GM18498 (cell line): ENCODE data around the gene IFT52.

Source experiments
- ATAC-seq: cut with Tn5 transposase; IDR thresholded peaks from one replicate; pipeline ENCODE4 v1.9.1; 2021; ENCODE audit warnings: mild to moderate bottlenecking, moderate library complexity; ENCODE audit not compliant: unreplicated experiment

The IFT52 gene, protein sequence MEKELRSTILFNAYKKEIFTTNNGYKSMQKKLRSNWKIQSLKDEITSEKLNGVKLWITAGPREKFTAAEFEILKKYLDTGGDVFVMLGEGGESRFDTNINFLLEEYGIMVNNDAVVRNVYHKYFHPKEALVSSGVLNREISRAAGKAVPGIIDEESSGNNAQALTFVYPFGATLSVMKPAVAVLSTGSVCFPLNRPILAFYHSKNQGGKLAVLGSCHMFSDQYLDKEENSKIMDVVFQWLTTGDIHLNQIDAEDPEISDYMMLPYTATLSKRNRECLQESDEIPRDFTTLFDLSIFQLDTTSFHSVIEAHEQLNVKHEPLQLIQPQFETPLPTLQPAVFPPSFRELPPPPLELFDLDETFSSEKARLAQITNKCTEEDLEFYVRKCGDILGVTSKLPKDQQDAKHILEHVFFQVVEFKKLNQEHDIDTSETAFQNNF

DNA sequence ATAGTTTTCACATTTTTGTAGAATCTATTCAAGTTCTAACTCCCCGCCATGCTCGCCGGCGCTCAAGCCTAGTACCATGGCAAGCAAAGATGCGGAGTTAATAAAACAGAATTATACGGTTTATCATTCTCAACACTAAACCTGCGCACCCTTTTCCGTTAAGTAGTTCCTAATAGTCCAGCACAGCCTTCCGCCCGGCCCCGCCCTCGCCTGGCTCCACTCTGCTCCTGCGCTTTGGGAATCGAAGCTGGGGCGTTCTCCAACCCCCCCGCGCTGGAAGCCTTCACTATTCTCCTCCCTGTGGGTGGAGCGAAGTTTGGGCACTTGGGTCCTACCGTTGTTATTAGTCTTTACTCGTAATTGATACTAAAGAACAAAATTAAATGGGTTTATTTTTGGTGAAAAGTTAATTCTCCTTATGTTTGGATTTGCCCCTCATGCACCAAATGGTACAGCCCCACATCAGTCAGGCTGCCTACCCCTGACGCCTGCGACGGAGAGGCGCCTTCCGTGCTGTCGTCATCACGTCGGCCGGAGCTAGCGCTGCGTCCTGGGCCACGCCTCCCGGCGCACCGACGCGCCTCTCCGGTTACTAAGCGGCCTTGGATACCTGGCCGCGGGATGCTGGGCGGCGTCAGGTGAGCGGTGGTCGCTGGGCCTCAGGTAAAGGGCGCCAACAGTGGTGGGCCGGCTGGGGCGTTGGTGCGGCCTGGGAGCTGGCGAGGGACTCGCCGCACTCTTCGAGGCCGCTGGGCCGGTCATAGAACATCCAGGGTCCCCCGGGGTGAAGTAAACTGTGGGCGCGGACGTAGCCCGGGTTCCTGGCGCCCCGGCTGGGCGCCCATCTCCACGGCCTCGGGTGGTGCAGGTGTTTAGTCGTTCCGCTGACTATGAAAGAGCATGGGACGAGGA lies at the start of gene IFT52:
Gene IFT52, plus strand, starts transcription at position 546 of the 912 bp plus-strand sequence. CDS start 3,762 bp downstream, outside the sequence.
- ATAC-seq, result peak; percentile 99

DNA sequence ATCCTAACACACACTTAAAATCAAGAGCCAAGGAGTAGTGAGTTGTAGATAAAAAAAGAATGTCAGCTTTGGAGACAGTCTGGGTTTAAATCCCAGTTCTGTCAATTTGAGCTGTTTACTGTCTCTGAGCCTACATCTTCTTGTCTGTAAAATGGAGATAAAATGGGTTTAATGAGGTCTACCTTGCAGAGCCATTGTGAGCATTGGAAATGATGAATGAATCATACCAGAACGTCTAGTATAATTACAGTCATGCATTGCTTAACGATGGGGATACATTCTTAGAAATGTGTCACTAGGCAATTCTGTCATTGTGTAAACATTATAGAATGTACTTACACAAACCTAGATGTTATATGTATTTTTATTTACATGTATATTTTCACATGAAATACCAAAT lies 49.5 kb upstream of the IFT52 start:
- no peak for ATAC-seq

DNA sequence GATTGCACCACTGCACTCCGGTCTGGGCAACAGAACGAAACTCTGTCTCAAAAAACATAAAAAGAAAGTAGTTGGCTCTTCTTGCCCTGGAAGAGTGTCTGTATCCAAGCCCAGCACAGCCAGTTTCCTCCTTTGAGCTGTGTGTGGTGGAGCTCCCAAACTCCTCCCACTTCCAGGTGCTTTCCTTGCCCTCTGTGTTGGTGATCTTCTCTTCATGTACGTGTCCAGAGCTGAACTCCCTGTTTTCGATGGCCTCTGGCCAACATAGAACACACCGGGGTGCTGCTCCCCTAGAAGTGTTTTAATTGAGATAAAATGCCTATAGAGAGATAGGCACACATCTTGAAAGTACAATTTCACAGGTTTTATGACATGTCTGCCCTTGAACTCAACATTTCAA lies 48.6 kb upstream of the IFT52 start:
- no peak for ATAC-seq

DNA sequence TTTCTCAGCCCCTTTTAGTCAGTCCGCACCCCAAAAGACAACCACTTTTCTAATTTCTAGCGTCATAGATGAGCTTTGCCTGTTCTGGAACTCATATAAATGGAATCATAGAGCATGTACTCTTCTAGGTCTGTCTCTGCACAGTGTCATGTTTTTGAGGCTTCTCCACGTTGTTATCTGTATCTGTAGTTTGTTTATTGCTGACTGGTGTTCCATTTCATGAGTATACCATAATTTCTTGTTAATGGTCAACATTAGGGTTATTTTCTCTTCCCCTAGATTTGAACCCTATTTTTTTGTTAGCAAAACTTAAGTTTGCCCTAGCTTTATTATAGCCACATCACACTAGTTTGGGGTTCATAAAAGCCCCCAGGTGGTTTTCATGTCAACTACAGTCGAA lies 48.1 kb upstream of the IFT52 start:
- ATAC-seq, result no peak

DNA sequence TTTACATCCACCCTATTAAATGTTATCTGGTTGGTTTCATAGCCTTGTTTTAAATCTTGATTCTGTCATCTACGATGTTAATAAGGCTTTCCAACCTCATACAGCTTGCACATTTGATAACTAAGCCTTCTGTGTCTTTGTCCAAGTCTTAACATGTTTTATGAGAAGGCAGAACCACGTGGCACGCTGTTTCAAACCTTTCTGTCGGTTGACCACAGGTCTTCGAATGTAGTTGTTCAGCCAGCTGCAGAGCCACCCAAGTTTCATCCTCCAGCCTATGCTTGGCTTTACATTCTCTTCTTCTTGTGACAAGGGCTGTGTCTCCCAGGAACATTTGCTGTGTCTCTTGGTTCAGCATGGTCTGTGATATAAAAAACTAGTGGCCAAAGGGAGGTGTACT lies 47.6 kb upstream of the IFT52 start:
- ATAC-seq, result no peak

DNA sequence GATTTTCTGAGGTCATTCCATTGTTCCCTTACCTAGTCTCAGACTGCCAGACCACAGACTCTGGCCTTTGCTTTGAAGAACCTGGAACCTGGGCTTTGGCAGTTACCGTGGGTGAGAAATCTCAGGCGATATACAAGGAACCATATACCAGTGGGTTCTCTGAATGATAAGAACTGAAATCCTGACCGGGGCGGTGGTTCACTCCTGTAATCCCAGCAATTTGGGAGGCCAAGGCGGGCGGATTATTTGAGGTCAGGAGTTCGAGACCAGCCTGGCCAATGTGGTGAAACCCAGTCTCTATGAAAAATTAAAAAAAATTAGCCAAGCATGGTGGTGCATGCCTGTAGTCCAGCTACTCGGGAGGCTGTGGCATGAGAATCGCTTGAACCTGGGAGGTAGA lies 46.2 kb upstream of the IFT52 start:
- ATAC-seq, result no peak

DNA sequence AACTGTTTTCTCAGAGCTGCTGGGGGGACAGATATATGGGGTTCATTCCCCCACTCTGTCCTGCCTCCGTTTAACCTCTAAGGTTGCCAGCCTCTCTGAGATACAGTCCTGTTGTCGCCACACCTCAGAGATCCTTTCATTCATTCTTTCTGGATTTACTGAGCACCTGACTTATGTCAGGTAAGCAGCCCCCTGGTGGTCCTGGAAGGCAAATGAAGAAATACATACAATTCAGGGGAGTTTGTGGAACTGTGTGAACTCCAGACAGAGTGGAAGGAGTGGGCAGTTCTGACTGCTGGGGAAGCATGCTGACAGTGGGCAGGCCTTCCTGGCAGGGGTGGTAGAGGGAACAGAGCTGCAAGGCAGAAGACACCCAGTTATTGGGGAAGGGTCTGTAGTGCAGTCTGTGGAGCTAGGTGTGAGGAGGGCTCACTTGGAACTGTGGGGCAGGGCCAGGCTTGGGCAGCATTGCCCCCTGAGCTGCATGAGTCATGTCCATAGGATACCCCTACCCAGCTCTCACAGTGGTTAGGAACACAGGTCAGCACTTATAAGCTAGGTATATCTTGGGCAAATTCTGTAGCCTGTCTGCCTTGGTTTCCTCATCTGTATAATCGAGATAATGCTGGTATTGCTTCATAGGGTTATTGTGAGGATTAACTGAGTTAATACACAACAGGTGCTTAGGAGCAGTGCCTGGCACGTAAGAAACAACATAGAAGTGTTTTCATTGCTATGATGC lies 44.7 kb upstream of the IFT52 start:
- no peak for ATAC-seq

DNA sequence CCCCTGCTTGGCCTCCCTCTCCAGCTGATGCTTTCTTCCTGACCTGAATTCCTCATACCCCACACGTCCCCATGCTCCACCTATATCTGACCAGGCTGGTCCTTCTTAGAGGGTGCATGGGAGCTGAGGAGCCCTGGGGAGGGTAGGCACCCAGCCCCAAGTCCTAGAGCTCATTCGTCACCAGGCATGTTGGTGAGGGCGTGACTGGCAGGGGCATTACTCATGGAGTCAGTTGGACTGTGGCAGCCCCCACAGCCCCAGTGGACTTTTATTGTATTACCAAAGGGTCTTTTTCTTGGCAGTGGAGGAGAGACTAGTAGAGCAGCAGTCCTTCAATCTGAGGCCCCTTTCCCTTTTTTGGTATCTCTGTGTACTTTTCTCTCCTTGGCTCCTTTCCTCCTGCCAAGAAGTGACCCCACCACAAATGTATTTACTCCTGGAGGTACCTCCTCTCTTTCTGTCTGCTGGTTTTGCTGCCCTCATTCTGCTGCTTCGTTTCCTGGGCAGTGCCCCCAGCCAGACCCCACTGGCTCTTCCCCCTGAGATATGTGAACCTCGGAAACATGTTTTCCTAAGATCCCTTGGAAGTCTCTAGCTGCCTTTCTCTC lies 42.4 kb upstream of the IFT52 start:
- ATAC-seq, result no peak

DNA sequence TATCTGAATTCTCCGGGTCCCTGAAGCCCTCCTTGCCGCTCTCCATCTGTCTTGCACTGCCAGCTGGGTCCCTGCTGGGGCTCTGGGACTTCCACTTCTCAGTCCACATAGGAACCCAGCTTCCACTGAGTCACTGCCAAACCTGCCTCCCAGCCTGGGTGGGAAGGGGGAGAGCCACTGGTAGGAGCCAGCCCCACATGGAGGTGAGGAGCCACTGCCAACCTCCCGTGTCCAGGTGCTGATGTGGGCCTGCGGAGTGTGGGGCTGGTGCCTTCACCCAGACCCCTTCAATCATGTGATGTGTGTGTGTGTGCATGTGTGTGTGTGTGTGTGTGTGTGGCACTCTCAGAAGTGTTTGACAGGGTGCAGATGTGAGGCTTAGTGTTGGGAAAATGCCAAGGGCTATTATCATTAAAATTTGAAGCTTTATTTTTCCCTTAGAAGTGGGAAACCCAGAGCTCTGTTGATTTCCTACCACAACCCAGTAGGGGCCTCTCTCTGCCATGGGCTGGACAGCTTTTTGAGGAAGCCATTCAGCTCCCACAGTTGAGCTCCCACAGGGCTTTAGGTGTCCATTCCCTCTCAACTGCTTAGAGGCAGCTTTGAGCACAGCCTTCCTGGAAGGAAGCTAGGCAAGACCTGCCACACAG lies 41.2 kb upstream of the IFT52 start:
- ATAC-seq, result no peak

DNA sequence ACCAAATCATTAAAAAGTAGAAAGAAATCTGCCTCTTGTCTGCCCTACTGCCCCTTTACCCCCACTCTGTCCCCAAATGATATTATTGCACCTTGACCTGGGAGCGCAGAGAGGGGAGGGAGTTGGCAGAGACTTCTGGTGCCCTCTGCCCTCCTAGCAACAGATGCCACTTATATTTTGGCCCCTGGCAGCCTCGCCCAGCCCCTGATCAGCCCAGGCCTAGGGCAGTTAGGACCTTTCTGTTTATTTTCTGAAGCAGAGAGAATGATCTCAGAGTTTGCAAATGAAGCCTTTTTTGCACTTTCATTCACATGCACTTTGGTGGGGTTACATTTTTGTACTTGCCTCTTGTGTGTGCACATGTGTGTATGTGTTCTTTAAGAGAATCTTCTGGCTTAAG lies 40.3 kb upstream of the IFT52 start:
- ATAC-seq, result no peak

DNA sequence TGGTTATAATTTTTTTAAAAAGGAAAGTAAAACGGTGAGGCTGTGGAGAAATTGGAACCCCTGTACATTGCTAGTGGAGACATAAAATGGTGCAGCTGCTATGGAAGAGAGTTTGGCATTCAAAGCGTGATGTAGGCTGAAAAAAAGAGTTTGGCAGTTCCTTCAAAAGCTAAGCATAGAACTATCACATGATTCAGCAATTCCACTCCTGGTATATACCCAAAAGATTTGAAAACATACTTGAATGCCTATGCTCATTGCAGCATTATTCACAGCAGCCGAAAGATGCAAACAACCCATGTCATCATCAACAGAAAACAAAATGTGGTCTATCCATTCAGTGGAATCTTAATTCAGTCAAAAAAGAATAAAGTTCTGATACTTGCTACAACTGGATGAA lies 36.4 kb upstream of the IFT52 start:
- ATAC-seq, result no peak

DNA sequence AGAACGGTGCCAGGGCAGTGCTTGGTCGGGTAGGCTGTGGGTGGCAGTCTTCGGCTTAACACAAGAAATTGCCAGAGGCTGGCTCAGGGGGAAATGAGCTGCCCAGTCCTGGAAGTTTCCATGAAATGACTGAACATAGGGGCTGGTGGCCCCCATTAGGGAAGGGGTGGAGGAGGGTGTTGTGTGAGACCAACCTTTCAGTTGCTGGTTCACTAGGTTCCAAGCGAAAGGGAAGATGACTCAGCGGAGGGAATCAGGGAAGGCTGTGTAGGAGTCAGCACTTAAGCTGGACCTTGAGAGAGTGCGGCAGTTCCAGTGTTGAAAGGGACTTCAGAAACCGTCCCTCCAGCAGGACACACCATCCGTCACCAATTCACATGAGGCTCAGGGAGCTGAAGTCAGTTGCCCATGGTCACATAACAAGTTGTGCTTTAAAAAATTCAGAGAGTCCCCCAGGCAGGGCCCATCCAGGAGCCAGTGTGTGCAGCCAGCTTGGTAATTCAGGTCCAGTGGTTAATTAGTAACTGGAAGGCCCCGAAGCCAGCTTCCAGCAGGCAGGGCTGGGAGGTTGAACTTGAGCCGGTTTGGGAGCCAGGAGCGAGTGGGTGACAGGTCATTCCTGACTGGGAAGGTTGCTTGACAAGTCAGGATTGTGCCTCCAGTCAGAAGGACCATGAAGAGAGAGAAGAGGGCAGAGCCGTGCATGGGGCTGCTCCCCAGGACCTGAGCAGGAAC lies 32.2 kb upstream of the IFT52 start, which contains the start of gene SGK2:
Gene SGK2, plus strand, starts transcription at position 616 of the 735 bp plus-strand sequence. CDS start 7,469 bp downstream, outside the sequence.
- ATAC-seq, result no peak

DNA sequence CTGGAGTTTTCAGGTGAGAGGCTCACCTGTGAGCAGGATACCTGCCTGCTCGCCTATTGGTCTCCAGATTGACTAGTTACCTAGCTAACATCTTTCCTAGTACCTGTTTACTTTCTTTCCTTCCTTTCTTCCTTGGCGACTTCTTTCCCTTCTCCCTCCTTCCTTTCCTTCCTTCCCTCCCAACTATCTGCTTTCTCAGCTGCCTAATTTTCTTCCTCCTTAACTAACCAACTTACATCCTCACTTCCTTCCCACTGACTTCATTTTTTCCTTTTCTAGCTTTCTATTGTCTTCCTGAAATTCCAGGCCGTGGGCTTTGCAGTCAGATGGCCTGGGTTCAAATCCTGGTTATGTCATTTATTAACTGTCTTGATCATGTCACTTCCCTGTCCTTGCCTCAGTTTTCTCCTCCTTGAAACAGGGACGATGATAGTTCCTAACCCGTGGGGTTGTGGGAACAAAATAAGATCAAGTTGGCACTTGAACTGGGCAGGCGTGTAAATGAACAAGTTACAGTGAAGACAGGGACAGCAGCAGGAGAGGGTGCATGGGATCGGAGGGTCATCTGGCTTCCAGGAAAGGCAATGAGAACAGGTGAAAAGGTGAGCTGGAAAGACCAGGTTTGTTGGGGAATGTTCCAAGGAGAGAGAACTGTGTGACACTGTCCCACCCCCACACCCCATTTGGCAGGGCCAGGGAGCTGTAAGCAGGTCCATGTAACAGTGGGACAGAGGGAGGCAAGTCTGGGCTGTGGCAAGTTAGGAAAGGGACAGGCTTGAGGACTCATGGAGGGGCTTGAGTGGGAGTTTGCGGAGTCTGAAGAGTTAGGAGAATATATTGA lies 31.4 kb upstream of the IFT52 start:
- no peak for ATAC-seq

DNA sequence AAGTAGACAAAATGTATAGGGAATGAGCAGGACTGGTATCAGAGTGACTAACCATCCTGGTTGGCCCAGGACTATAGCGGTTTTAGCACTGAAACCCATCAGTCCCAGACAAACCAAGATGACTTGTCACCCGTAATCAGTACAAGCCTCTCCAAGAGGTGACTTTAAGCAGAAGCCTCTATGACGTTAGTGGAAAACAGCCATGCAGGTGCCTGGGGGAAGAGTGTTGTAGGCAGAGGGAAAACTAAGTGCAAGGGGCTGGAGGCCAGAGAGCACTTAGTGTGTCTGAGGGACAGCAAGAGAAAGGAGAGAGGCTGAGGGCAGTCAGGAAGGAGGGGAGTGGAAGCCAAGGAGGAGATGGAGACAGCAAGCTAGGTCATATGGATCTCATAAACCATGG lies 29.8 kb upstream of the IFT52 start:
- no peak for ATAC-seq

DNA sequence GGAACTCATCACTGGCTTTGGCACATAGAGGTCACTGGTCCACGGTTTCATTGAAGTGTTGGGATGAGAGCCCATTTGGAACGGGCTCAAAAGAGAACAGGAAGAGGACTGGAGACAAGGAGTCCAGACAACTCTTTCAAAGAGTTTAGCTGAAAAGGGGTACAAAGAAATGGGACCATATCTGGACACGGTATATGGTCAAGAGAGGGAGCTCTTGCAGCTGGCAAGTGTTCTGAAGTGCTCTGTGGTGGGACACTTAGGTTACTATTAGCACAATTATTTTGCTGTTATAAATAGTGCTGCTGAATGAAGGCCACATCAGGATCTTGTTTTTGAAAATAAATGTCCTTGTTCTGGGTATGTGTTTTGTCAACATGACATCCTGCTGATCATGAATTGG lies 27.3 kb upstream of the IFT52 start:
- no peak for ATAC-seq

DNA sequence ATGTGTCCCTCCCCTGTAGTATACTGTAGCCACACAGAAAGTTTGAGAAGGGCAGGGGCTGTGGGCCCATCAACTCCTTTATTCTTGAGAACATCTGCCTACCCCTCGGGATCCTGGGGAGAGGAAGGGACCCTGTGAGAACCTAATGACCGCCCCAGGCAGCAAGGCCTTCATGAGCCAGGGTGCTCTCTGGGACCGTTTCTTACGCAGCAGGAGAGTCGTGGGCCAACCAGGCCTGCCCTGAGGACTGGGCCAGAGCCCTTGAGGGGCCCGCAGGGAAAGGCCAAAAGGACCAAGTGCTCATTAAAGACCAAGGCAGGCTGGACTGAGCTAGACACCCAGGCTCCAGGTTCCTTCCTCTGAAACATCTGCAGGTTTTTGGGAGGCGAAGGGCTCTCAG lies 26.7 kb upstream of the IFT52 start:
- no peak for ATAC-seq

DNA sequence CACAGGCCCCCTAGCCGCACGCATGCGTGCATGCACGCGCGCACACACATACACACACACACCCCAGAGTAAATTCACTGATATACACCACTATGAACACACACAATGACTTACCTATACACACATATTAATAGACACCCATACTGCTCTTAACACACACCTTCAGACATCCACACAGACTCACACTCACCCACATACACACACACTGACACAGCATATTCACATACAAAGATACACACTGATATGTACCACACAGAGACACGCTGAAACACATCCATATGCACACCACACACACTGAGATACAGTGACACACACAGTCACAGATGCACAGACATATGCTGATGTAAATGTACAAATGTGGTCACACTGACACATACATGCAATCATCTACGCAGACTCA lies 26.3 kb upstream of the IFT52 start:
- ATAC-seq, result no peak

DNA sequence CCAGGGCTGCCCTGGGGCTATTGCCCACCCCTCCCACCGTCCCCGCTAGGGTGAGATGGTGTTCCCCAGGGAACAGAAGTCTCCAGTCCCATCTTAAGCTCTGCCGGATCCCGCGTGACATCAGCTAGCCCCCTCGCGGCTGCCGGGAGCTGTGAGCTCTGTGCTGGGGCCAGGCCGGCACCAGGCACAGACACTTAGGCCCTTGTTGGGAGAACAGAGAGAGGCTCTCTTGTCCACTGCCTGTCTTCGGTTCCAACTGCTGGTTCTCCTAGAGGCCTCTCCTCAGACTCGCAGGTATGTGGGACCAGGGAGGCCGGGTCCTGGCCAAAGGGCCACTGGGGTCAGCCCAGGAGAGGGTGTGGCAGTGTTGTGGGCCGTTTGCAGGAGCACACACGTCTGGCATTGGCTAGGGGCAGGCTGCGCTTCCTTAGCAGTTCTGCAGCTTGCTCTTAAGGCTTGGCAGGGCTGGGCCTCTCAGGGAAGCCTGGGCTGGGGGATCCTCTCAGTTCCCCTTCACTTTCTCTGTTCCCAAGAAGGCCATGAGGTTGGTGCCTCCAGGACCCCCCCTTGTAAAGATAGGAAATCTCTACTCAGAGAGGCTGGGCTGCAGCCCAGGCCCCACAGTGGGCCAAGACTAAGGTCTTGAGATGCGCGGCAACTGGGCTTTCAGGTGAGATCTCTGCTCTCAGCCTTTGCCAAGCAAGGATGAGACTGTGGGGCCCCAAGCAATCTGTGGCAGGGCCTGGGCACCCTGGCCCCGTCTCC lies 25.6 kb upstream of the IFT52 start:
- ATAC-seq, result no peak
